K562 (cell line): Measurements from ENCODE around the gene MEF2C. TPM values are rescaled to one million over a fixed set of nuclear protein-coding genes. Genes with fewer than 3 reads are reported as not detected.

Experiments
- CEBPZ ChIP-seq: fragments of 150-350 bp; IDR thresholded peaks from 2 replicates; pipeline ENCODE4 v1.6.1; 2014; ENCODE audit warnings: low read depth, mild to moderate bottlenecking, low read length, borderline replicate concordance
- HNRNPLL ChIP-seq: fragments of 200-400 bp; formaldehyde crosslinking; IDR thresholded peaks from 2 replicates; pipeline ENCODE4 v1.6.1; 2017; ENCODE audit warnings: low read length, low read depth, mild to moderate bottlenecking; ENCODE audit not compliant: poor library complexity, severe bottlenecking
- MEF2A ChIP-seq: IDR thresholded peaks from 2 replicates; pipeline ENCODE4 v1.6.1; 2011; ENCODE audit warnings: low read depth, mild to moderate bottlenecking, low read length, moderate library complexity; ENCODE audit not compliant: control insufficient read depth
- MEF2D ChIP-seq: conservative IDR thresholded peaks from 2 replicates; pipeline ENCODE4 v1.6.1; 2016; ENCODE audit warnings: low read depth, missing genetic modification characterization, missing compliant biosample characterization
- NKRF ChIP-seq: fragments of 450-650 bp; IDR thresholded peaks from 2 replicates; pipeline ENCODE4 v1.6.1; 2016; ENCODE audit warnings: borderline replicate concordance
- ZBTB9 ChIP-seq: fragments of 450-650 bp; formaldehyde crosslinking; IDR thresholded peaks from 2 replicates; pipeline ENCODE4 v1.4.0; 2020; ENCODE audit warnings: mild to moderate bottlenecking, moderate library complexity
- ZNF384 ChIP-seq: IDR thresholded peaks from 2 replicates; pipeline ENCODE4 v1.6.1; 2012; ENCODE audit warnings: low read depth, low read length, improper control_type of control experiment
- ZNF57 ChIP-seq: fragments of 450-650 bp; formaldehyde crosslinking; IDR thresholded peaks from 2 replicates; pipeline ENCODE4 v1.4.0; 2020; ENCODE audit warnings: mild to moderate bottlenecking, moderate library complexity
- polyA plus RNA-seq, 8 experiments: library from polyadenylated mRNA; depleted of rRNA in 4 of 8; stranded (reverse) in 5 of 8; unstranded in 3 of 8; fragments of >200 nt; fragmentation: Nextera tagmentation in 2 of 8; fragmentation: Illumina TruSeq in 1 of 8; extraction: Ambion mirVana in 2 of 8; extraction: Trizol in 1 of 8; gene quantifications; 2 replicates each; pipeline versions ENCODE4 v1.2.1 to v1.2.3, GENCODE V29; 2011 to 2014; ENCODE audit warnings: inconsistent platforms in 1 of 8, missing spikeins in 1 of 8
- total RNA-seq, 7 experiments: library from RNA; depleted of rRNA in 6 of 7; stranded (reverse); fragments of >200 nt in 6 of 7; fragmentation: Illumina TruSeq in 2 of 7; extraction: Trizol in 2 of 7; gene quantifications; 2 replicates each; pipeline versions ENCODE4 v1.2.1 to v1.2.3, GENCODE V29; 2011 to 2021; ENCODE audit warnings: low replicate concordance in 1 of 7

The MEF2C gene
- total and polyA plus RNA-seq, 9 of the 15 experiments (the other 6 are each of a cell fraction or from before 2014, with no cell fraction given) = 25.1 to 67.8 (median 58.3) TPM

GRCh38 chr5:88785746-88786565 lies 97.0 kb downstream of the MEF2C start (continued):
- no peak for TF ChIP-seq CEBPZ
- TF ChIP-seq HNRNPLL = no peak
- no peak for TF ChIP-seq ZBTB9 (CRISPR knock-in tag)
- peak; percentile 95 for TF ChIP-seq MEF2D (tag)
- TF ChIP-seq ZNF384 = 0 out of 2 replicates have a peak, but pooled peaks have one; percentile 3
- TF ChIP-seq MEF2A = peak; percentile 88
- no peak for TF ChIP-seq NKRF
- no peak for TF ChIP-seq ZNF57 (CRISPR knock-in tag)
- TF ChIP-seq, all 486 proteins: peak for 3
